ENCODE results near the gene SYT5. TPM values are rescaled to one million over a fixed set of nuclear protein-coding genes. Genes with fewer than 3 reads are reported as not detected.
A peak's percentile ranks its signal among the peaks of the same experiment; 100 is the strongest.

Gene SYT5
- total and polyA plus RNA-seq, 2 of the 13 experiments (the other 11 are each of a cell fraction or from before 2014, with no cell fraction given): not detected

GRCh38 chr19:55216461-55217198, 36.5 kb upstream of the SYT5 start (continued):
- no peak; the same call in 1 of the 2 replicates for TF ChIP-seq ZNF782 (CRISPR knock-in tag; IDR thresholded peaks at IDR 0.05; ENCODE audit: borderline replicate concordance)
- no peak for TF ChIP-seq SNRNP70 (IDR thresholded peaks at IDR 0.05; ENCODE audit: low read depth, low read length)
- TF ChIP-seq ZFP36L1 (CRISPR knock-in tag; IDR thresholded peaks at IDR 0.05): peak; percentile 82; the same call in 1 of the 2 replicates
- TF ChIP-seq MYNN (CRISPR knock-in tag; IDR thresholded peaks at IDR 0.05; ENCODE audit: low read depth): peak; percentile 87
- TF ChIP-seq JDP2 (CRISPR knock-in tag; IDR thresholded peaks at IDR 0.05; ENCODE audit: borderline replicate concordance): peak; percentile 82; the same call in 1 of the 2 replicates
- no peak for TF ChIP-seq NPAS2 (CRISPR knock-in tag; IDR thresholded peaks at IDR 0.05; ENCODE audit: borderline replicate concordance)
- peak; percentile 97 for TF ChIP-seq KLF6 (CRISPR knock-in tag; IDR thresholded peaks at IDR 0.05)
- no peak for TF ChIP-seq USF2 (IDR thresholded peaks at IDR 0.05; ENCODE audit: low read depth, low read length)
- TF ChIP-seq USF2 (CRISPR knock-in tag; IDR thresholded peaks at IDR 0.05; ENCODE audit: borderline replicate concordance): no peak
- peak; percentile 66; the same call in 1 of the 2 replicates for TF ChIP-seq YEATS2 (CRISPR knock-in tag; IDR thresholded peaks at IDR 0.05; ENCODE audit: borderline replicate concordance)
- TF ChIP-seq PRDM15 (CRISPR knock-in tag; IDR thresholded peaks at IDR 0.05): peak; percentile 100
- peak; percentile 39; the same call in 1 of the 2 replicates for TF ChIP-seq GATA4 (IDR thresholded peaks at IDR 0.05; ENCODE audit: borderline replicate concordance, low read depth)
- TF ChIP-seq PBX3 (CRISPR knock-in tag; IDR thresholded peaks at IDR 0.05; ENCODE audit: borderline replicate concordance): peak; percentile 85; the same call in 1 of the 2 replicates
- no peak; the same call in 1 of the 2 replicates for TF ChIP-seq ZNF503 (CRISPR knock-in tag; IDR thresholded peaks at IDR 0.05)
- peak; percentile 69; the same call in 1 of the 2 replicates for TF ChIP-seq ZC3H4 (CRISPR knock-in tag; IDR thresholded peaks at IDR 0.05; ENCODE audit: borderline replicate concordance)
- no peak for TF ChIP-seq RAD51 (IDR thresholded peaks at IDR 0.05; ENCODE audit: borderline replicate concordance)
- TF ChIP-seq RFXANK (CRISPR knock-in tag; IDR thresholded peaks at IDR 0.05): peak; percentile 60
- TF ChIP-seq RFX3 (CRISPR knock-in tag; IDR thresholded peaks at IDR 0.05): peak; percentile 45; the same call in 1 of the 2 replicates
